GM19025 (cell line): Measurements from ENCODE around the gene LIPF.
"Not testable (repeated sequence)": the region's sequence is repeated elsewhere in the genome, so short reads cannot be mapped to it uniquely, and the experiment has no call there.

Experiments
- ATAC-seq: cut with Tn5 transposase; IDR thresholded peaks from one replicate; pipeline ENCODE4 v1.9.1; 2021; ENCODE audit warnings: mild to moderate bottlenecking, low read depth, moderate library complexity; ENCODE audit not compliant: unreplicated experiment

The LIPF gene

GRCh38 chr10:88672041-88672440, 7.8 kb downstream of the LIPF start:
- ATAC-seq, result no peak

GRCh38 chr10:88676283-88677060, 12.2 kb downstream of the LIPF start:
- ATAC-seq, result no peak

GRCh38 chr10:88680958-88681357, 16.7 kb downstream of the LIPF start:
- ATAC-seq, result no peak

- no peak for ATAC-seq
Measured at GRCh38 chr10:88682491-88682890, 18.2 kb downstream of the LIPF start.

GRCh38 chr10:88687853-88688467, 23.7 kb downstream of the LIPF start:
- ATAC-seq, result no peak

- no peak for ATAC-seq
Measured at GRCh38 chr10:88689366-88689765, 25.1 kb downstream of the LIPF start.

- no peak for ATAC-seq
Measured at GRCh38 chr10:88693392-88694020, 29.3 kb downstream of the LIPF start.

GRCh38 chr10:88702848-88703597, 38.8 kb downstream of the LIPF start:
- no peak for ATAC-seq

GRCh38 chr10:88705958-88706357, 41.7 kb downstream of the LIPF start, which contains the start of gene LIPK:
Gene LIPK (plus strand): TSS chr10:88706249. CDS start chr10:88724544, 18,295 bp downstream.
- ATAC-seq, result no peak

- ATAC-seq, result no peak
Measured at GRCh38 chr10:88707429-88708155, 43.4 kb downstream of the LIPF start.

GRCh38 chr10:88709361-88709760, 45.1 kb downstream of the LIPF start:
- ATAC-seq, result not testable (repeated sequence)

GRCh38 chr10:88715517-88715916, 51.3 kb downstream of the LIPF start:
- no peak for ATAC-seq

- no peak for ATAC-seq
Measured at GRCh38 chr10:88721392-88721791, 57.1 kb downstream of the LIPF start.

- ATAC-seq, result no peak
Measured at GRCh38 chr10:88725798-88726197, 61.6 kb downstream of the LIPF start.

GRCh38 chr10:88728107-88728763, 64.0 kb downstream of the LIPF start:
- no peak for ATAC-seq
